HL-60 (cell line): Measurements from ENCODE around the gene DPP6.

Experiments
- DNase-seq, 2 experiments: peaks; one replicate each; pipeline ENCODE4 v3.0.0-alpha.2; 2010 to 2020; ENCODE audit warnings: low read depth in 1 of 2, low spot score in 1 of 2
- H3K27ac ChIP-seq: fragments of 250-450 bp; sonication (Bioruptor Pico); replicated peaks from 2 replicates; pipeline ENCODE4 v1.5.1; 2020; ENCODE audit warnings: mild to moderate bottlenecking, moderate library complexity
- H3K27me3 ChIP-seq: fragments of 250-450 bp; sonication (Bioruptor Pico); 2 replicates; pipeline ENCODE4 v1.5.1; 2021; ENCODE audit warnings: mild to moderate bottlenecking, moderate library complexity; ENCODE audit not compliant: insufficient read depth, poor library complexity, severe bottlenecking
- H3K4me3 ChIP-seq: replicated peaks from 2 replicates; pipeline ENCODE4 v1.5.1; 2011; ENCODE audit warnings: mild to moderate bottlenecking, control low read depth, low read length; ENCODE audit not compliant: insufficient read depth
- GABPA ChIP-seq: IDR thresholded peaks from 2 replicates; pipeline ENCODE4 v1.6.1; 2012; ENCODE audit warnings: low read depth
- POLR2AphosphoS5 ChIP-seq: IDR thresholded peaks from 2 replicates; pipeline ENCODE4 v1.6.1; 2012; ENCODE audit warnings: low read depth
- SPI1 ChIP-seq: IDR thresholded peaks from 2 replicates; pipeline ENCODE4 v1.6.1; 2012; ENCODE audit warnings: low read depth, mild to moderate bottlenecking, borderline replicate concordance
- TF ChIP-seq, protein P1 (sequence below): IDR thresholded peaks from 2 replicates; pipeline ENCODE4 v1.6.1; 2012; ENCODE audit warnings: low read depth; ENCODE audit not compliant: insufficient replicate concordance
- TF ChIP-seq, protein P2 (sequence below): IDR thresholded peaks from one replicate; pipeline ENCODE4 v1.5.1; 2011; ENCODE audit warnings: low read length, control low read depth, inconsistent platforms; ENCODE audit not compliant: insufficient read depth

DPP6 gene

DNA sequence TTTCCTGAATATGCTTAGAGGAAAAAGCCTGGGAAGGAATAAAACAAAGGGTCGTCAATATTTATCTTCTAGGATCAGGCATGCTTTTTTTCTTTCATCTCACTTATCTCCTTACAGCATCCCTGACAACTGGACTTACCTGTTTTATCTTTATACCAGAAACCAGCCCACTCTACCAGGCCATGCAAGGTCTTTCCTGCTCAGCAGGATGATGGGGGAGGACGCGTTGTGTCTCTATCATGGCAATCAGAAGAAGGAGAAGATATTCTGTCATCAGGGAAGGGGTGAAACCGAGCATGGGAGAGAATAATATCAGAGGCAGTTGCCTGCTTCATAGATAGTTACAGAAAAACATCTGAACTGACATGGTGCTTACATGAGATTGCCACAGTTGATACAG lies 445.6 kb downstream of the DPP6 start:
- Histone ChIP-seq H3K27me3 (no peaks in the 10 kb centered on the region), H3K4me3 (no peak overlapping the region), H3K27ac (no peak overlapping the region)
- TF ChIP-seq GABPA, result no peak
- TF ChIP-seq POLR2AphosphoS5, result no peak
- TF ChIP-seq, protein P1, sequence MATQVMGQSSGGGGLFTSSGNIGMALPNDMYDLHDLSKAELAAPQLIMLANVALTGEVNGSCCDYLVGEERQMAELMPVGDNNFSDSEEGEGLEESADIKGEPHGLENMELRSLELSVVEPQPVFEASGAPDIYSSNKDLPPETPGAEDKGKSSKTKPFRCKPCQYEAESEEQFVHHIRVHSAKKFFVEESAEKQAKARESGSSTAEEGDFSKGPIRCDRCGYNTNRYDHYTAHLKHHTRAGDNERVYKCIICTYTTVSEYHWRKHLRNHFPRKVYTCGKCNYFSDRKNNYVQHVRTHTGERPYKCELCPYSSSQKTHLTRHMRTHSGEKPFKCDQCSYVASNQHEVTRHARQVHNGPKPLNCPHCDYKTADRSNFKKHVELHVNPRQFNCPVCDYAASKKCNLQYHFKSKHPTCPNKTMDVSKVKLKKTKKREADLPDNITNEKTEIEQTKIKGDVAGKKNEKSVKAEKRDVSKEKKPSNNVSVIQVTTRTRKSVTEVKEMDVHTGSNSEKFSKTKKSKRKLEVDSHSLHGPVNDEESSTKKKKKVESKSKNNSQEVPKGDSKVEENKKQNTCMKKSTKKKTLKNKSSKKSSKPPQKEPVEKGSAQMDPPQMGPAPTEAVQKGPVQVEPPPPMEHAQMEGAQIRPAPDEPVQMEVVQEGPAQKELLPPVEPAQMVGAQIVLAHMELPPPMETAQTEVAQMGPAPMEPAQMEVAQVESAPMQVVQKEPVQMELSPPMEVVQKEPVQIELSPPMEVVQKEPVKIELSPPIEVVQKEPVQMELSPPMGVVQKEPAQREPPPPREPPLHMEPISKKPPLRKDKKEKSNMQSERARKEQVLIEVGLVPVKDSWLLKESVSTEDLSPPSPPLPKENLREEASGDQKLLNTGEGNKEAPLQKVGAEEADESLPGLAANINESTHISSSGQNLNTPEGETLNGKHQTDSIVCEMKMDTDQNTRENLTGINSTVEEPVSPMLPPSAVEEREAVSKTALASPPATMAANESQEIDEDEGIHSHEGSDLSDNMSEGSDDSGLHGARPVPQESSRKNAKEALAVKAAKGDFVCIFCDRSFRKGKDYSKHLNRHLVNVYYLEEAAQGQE, result no peak
- no peak for TF ChIP-seq SPI1
- TF ChIP-seq, protein P2, sequence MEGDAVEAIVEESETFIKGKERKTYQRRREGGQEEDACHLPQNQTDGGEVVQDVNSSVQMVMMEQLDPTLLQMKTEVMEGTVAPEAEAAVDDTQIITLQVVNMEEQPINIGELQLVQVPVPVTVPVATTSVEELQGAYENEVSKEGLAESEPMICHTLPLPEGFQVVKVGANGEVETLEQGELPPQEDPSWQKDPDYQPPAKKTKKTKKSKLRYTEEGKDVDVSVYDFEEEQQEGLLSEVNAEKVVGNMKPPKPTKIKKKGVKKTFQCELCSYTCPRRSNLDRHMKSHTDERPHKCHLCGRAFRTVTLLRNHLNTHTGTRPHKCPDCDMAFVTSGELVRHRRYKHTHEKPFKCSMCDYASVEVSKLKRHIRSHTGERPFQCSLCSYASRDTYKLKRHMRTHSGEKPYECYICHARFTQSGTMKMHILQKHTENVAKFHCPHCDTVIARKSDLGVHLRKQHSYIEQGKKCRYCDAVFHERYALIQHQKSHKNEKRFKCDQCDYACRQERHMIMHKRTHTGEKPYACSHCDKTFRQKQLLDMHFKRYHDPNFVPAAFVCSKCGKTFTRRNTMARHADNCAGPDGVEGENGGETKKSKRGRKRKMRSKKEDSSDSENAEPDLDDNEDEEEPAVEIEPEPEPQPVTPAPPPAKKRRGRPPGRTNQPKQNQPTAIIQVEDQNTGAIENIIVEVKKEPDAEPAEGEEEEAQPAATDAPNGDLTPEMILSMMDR, result no peak
- no peak for DNase-seq

DNA sequence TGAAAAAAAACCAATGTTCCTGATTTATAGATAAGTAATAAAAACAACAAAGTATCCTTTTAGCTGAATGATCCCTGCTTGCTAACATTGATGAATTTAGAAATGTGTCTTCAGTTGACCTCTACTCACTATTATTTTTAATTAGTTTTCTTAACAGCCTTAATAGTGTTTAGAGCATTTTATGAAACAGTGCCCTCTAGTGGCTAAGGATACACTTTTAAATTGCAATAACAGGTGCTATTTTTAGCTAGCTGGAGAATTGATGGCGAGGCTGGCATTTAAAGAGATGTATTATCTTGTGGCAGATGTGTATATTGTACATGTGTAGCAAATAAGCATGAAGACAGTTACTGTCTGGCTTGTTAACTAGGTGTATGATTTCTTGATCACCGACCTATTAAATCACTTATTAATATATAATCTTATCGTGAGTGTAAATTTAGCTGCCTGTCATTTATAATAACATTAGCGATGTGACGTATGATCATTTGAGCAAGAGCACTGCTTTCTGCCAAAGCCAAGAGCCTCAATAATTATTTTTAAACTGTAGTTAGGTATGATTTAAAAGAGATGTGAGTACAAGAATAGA lies 451.9 kb downstream of the DPP6 start:
- TF ChIP-seq POLR2AphosphoS5 (no peak), SPI1 (no peak), GABPA (no peak)
- TF ChIP-seq, protein P2, result peak; percentile 13
- TF ChIP-seq, protein P1, result no peak
- H3K27me3 ChIP-seq, result no peaks in the 10 kb centered on the region
- H3K4me3 ChIP-seq, result no peak overlapping the region
- no peak for DNase-seq
- H3K27ac ChIP-seq, result no peak overlapping the region

DNA sequence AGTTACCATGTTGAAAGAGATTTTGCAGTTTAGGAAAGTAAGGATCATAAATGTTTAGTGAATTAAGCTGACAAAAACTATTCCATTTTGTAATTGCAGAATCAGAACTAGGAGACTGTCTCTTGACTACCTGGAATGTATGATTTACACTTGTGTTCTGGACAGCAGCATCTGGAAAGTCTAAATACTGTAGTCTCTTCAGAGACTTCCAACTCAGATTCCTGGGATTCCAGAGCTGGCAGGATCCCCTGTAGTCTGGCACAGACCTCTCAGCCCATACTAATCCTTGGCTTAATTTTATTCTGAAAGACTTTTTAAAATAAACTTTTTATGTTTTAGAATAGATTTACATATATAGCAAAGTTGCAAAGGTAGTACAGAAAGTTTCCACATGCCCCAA lies 452.7 kb downstream of the DPP6 start:
- Histone ChIP-seq H3K27me3 (no peaks in the 10 kb centered on the region), H3K4me3 (no peak overlapping the region), H3K27ac (no peak overlapping the region)
- TF ChIP-seq, protein P1, result no peak
- TF ChIP-seq SPI1, result no peak
- TF ChIP-seq, protein P2, result no peak
- no peak for TF ChIP-seq POLR2AphosphoS5
- TF ChIP-seq GABPA, result no peak
- no peak for DNase-seq
